H1 (cell line): ENCODE results near the gene NTN1. TPM values are rescaled to one million over a fixed set of nuclear protein-coding genes. Genes with fewer than 3 reads are reported as not detected.

Experiments used
- CTCF ChIA-PET: fragments of 300-600 bp; sonication (Branson Sonifier 250); formaldehyde crosslinking; loops from one replicate; lab custom pipeline; 2021; ENCODE audit not compliant: partially characterized antibody; lab: Charles Lee
- POLR2A ChIA-PET: fragments of 300-600 bp; sonication (Branson Sonifier 250); formaldehyde crosslinking; loops from one replicate; lab custom pipeline; 2021; ENCODE audit warnings: inconsistent platforms; ENCODE audit not compliant: partially characterized antibody; lab: Charles Lee
- DNase-seq, 2 experiments: peaks; one replicate each; pipeline versions ENCODE4 v3.0.0 to v3.0.0-alpha.2; 2010 to 2022; ENCODE audit warnings: low spot score in 2 of 2, low read depth in 1 of 2, mixed read lengths in 1 of 2
- FAIRE-seq: peaks from 2 replicates; lab custom pipeline; 2011; peaks lifted over from hg19 to GRCh38; lab: Jason Lieb, UNC
- H2AFZ ChIP-seq: 2 replicates; pipeline ENCODE4 v1.8.1; 2012; ENCODE audit warnings: low read length, inconsistent platforms
- H2AK5ac ChIP-seq: 2 replicates; pipeline ENCODE4 v1.6.1; 2013; ENCODE audit warnings: low read depth, low read length
- H2BK120ac ChIP-seq: replicated peaks from 2 replicates; pipeline ENCODE3; 2013; ENCODE audit warnings: low read depth, low read length, inconsistent platforms
- H2BK12ac ChIP-seq: 2 replicates; pipeline ENCODE4 v1.6.1; 2013; ENCODE audit warnings: low read depth, low read length
- H2BK15ac ChIP-seq: 2 replicates; pipeline ENCODE4 v1.6.1; 2013; ENCODE audit warnings: low read length
- H2BK20ac ChIP-seq: 2 replicates; pipeline ENCODE4 v1.6.1; 2013; ENCODE audit warnings: low read length
- H2BK5ac ChIP-seq: 2 replicates; pipeline ENCODE4 v1.6.1; 2013; ENCODE audit warnings: low read depth, low read length
- H3K14ac ChIP-seq: 2 replicates; pipeline ENCODE4 v1.6.1; 2013; ENCODE audit warnings: inconsistent platforms; ENCODE audit not compliant: insufficient read length
- H3K18ac ChIP-seq: 2 replicates; pipeline ENCODE4 v1.6.1; 2013; ENCODE audit warnings: low read length; ENCODE audit errors: extremely low read depth
- H3K23ac ChIP-seq: 2 replicates; pipeline ENCODE4 v1.6.1; 2013; ENCODE audit warnings: inconsistent platforms; ENCODE audit not compliant: insufficient read length
- H3K23me2 ChIP-seq: 2 replicates; pipeline ENCODE4 v1.6.1; 2013; ENCODE audit warnings: low read depth, low read length
- H3K27ac ChIP-seq: 2 replicates; pipeline ENCODE4 v1.6.1; 2011; ENCODE audit warnings: low read depth, low read length, inconsistent platforms
- H3K27me3 ChIP-seq, 4 experiments: replicated peaks in 1 of 4; 1 replicate in 1 of 4; 2 replicates in 3 of 4; pipeline versions ENCODE4 v1.6.1 to v1.8.1; 2011 to 2013; ENCODE audit warnings: low read length in 3 of 4, mild to moderate bottlenecking in 3 of 4, inconsistent platforms in 2 of 4, mixed read lengths in 2 of 4, moderate library complexity in 1 of 4; ENCODE audit not compliant: control insufficient read depth in 3 of 4, insufficient read depth in 3 of 4; ENCODE audit errors: extremely low read depth in 1 of 4
- H3K36me3 ChIP-seq, 4 experiments: 2 replicates each; pipeline versions ENCODE4 v1.6.1 to v1.8.1; 2011 to 2013; ENCODE audit warnings: mild to moderate bottlenecking in 4 of 4, low read length in 3 of 4, moderate library complexity in 2 of 4, control low read depth in 1 of 4, inconsistent platforms in 1 of 4; ENCODE audit not compliant: insufficient read depth in 4 of 4, control insufficient read depth in 2 of 4
- H3K4ac ChIP-seq: replicated peaks from 2 replicates; pipeline ENCODE3; 2013; ENCODE audit warnings: low read length, low read depth, mixed read lengths, inconsistent platforms; ENCODE audit not compliant: insufficient read length
- H3K4me1 ChIP-seq, 4 experiments: replicated peaks in 1 of 4; 1 replicate in 1 of 4; 2 replicates in 3 of 4; pipeline versions ENCODE4 v1.6.1 to v1.8.1; 2011 to 2013; ENCODE audit warnings: low read length in 3 of 4, inconsistent platforms in 2 of 4, mixed read lengths in 1 of 4; ENCODE audit not compliant: insufficient read depth in 4 of 4, control insufficient read depth in 3 of 4
- H3K4me2 ChIP-seq, 2 experiments: 2 replicates each; pipeline versions ENCODE4 v1.6.1 to v1.8.1; 2011 to 2013; ENCODE audit warnings: low read depth in 2 of 2, low read length in 2 of 2, control low read depth in 1 of 2, inconsistent platforms in 1 of 2, mild to moderate bottlenecking in 1 of 2; ENCODE audit not compliant: insufficient read depth in 1 of 2
- H3K4me3 ChIP-seq, 4 experiments: fragments of 200-600, 300-600 bp in 1 of 4; sonication (generic), shearing (Covaris generic), sonication (Bioruptor Twin) in 1 of 4; 2 replicates each; pipeline versions ENCODE4 v1.5.1 to v1.8.1; 2011 to 2016; ENCODE audit warnings: low read length in 4 of 4, low read depth in 3 of 4, control low read depth in 2 of 4, inconsistent platforms in 2 of 4, mild to moderate bottlenecking in 2 of 4, mixed read lengths in 1 of 4, moderate library complexity in 1 of 4; ENCODE audit not compliant: insufficient read depth in 2 of 4; ENCODE audit errors: extremely low read depth in 1 of 4
- H3K56ac ChIP-seq: replicated peaks from 2 replicates; pipeline ENCODE3; 2013; ENCODE audit warnings: low read depth, mild to moderate bottlenecking, mixed read lengths, low read length, inconsistent platforms; ENCODE audit not compliant: insufficient read length
- H3K79me1 ChIP-seq: 2 replicates; pipeline ENCODE4 v1.6.1; 2013; ENCODE audit warnings: low read depth, low read length, control low read depth
- H3K79me2 ChIP-seq, 2 experiments: 2 replicates each; pipeline versions ENCODE4 v1.6.1 to v1.8.1; 2012 to 2013; ENCODE audit warnings: low read length in 2 of 2, mild to moderate bottlenecking in 2 of 2, inconsistent platforms in 1 of 2; ENCODE audit not compliant: insufficient read depth in 2 of 2, control insufficient read depth in 1 of 2
- H3K9ac ChIP-seq, 4 experiments: replicated peaks in 1 of 4; 1 replicate in 1 of 4; 2 replicates in 3 of 4; pipeline versions ENCODE4 v1.6.1 to v1.8.1; 2011 to 2013; ENCODE audit warnings: low read depth in 3 of 4, low read length in 3 of 4, control low read depth in 2 of 4, mild to moderate bottlenecking in 2 of 4, moderate library complexity in 2 of 4, inconsistent platforms in 1 of 4; ENCODE audit errors: extremely low read depth in 1 of 4
- H3K9me3 ChIP-seq, 2 experiments: 2 replicates each; pipeline versions ENCODE4 v1.6.1 to v1.8.1; 2012 to 2013; ENCODE audit warnings: mild to moderate bottlenecking in 2 of 2, moderate library complexity in 2 of 2, control low read depth in 1 of 2, inconsistent platforms in 1 of 2, low read depth in 1 of 2, low read length in 1 of 2, mixed read lengths in 1 of 2; ENCODE audit not compliant: insufficient read depth in 2 of 2
- H4K20me1 ChIP-seq, 2 experiments: replicated peaks in 1 of 2; 2 replicates each; pipeline versions ENCODE3 to v1.8.1; 2011 to 2013; ENCODE audit warnings: inconsistent platforms in 2 of 2, low read length in 2 of 2, mild to moderate bottlenecking in 1 of 2; ENCODE audit not compliant: insufficient read depth in 2 of 2, control insufficient read depth in 1 of 2
- H4K5ac ChIP-seq: 2 replicates; pipeline ENCODE4 v1.6.1; 2013; ENCODE audit warnings: low read length, low read depth, mixed read lengths, inconsistent platforms; ENCODE audit not compliant: insufficient read length
- H4K8ac ChIP-seq: 2 replicates; pipeline ENCODE4 v1.8.0; 2013; ENCODE audit warnings: mild to moderate bottlenecking, moderate library complexity, low read length, inconsistent platforms; ENCODE audit not compliant: insufficient read depth; ENCODE audit errors: extremely low read depth
- H4K91ac ChIP-seq: replicated peaks from 2 replicates; pipeline ENCODE3; 2013; ENCODE audit warnings: low read length, mixed read lengths, inconsistent platforms; ENCODE audit not compliant: insufficient read length
- ASH2L ChIP-seq: fragments of 200-600, 300-600 bp; sonication (generic); IDR thresholded peaks from one replicate; pipeline ENCODE4 v1.7.1; 2017; ENCODE audit warnings: low read length
- CBX5 ChIP-seq: fragments of 300-800, 300-1000 bp; sonication (generic); IDR thresholded peaks from 2 replicates; pipeline ENCODE4 v1.7.1; 2016; ENCODE audit warnings: antibody characterized with exemption, low read length, low read depth
- CHD1 ChIP-seq: IDR thresholded peaks from 2 replicates; pipeline ENCODE4 v1.6.1; 2012; ENCODE audit warnings: low read depth, low read length, improper control_type of control experiment
- CHD2 ChIP-seq: IDR thresholded peaks from 2 replicates; pipeline ENCODE4 v1.6.1; 2012; ENCODE audit warnings: low read length, improper control_type of control experiment
- GABPA ChIP-seq: IDR thresholded peaks from 2 replicates; pipeline ENCODE4 v1.6.1; 2011; ENCODE audit warnings: mild to moderate bottlenecking, low read length, moderate library complexity, borderline replicate concordance; ENCODE audit not compliant: insufficient read depth
- JUN ChIP-seq: IDR thresholded peaks from 2 replicates; pipeline ENCODE4 v1.6.1; 2011; ENCODE audit warnings: low read depth, mild to moderate bottlenecking, improper control_type of control experiment, low read length
- POLR2A ChIP-seq, 2 experiments: IDR thresholded peaks; 1 replicate in 1 of 2; 2 replicates in 1 of 2; pipeline ENCODE4 v1.6.1; 2011; ENCODE audit warnings: low read depth in 2 of 2, low read length in 2 of 2, mild to moderate bottlenecking in 2 of 2; ENCODE audit errors: control extremely low read depth in 1 of 2
- RNF2 ChIP-seq: fragments of 200-900, 300-1000 bp; sonication (generic); IDR thresholded peaks from 2 replicates; pipeline ENCODE4 v1.7.1; 2016; ENCODE audit warnings: borderline replicate concordance, low read depth, mild to moderate bottlenecking, antibody characterized with exemption, low read length; ENCODE audit not compliant: poor library complexity, severe bottlenecking; ENCODE audit errors: missing control alignments
- RXRA ChIP-seq: IDR thresholded peaks from 2 replicates; pipeline ENCODE4 v1.6.1; 2011; ENCODE audit warnings: low read depth, mild to moderate bottlenecking, low read length, moderate library complexity; ENCODE audit not compliant: insufficient read depth
- SAP30 ChIP-seq: fragments of 300-600 bp; sonication (generic); IDR thresholded peaks from 2 replicates; pipeline ENCODE4 v1.7.1; 2012; ENCODE audit warnings: low read length, moderate library complexity, mild to moderate bottlenecking, inconsistent platforms; ENCODE audit not compliant: insufficient read depth, insufficient replicate concordance
- TAF1 ChIP-seq: IDR thresholded peaks from 2 replicates; pipeline ENCODE4 v1.6.1; 2011; ENCODE audit warnings: mild to moderate bottlenecking, low read depth, low read length
- WGBS, 2 experiments: shearing (Covaris generic) in 1 of 2; methylation state at CpG; one replicate each; pipeline versions ENCODE4 v1.1.6 to v1.1.7; 2013 to 2015; ENCODE audit warnings: low lambda C conversion rate in 2 of 2, mixed read lengths in 2 of 2, inconsistent platforms in 1 of 2, low coverage in 1 of 2, missing lambda C conversion rate in 1 of 2; ENCODE audit not compliant: insufficient replicate concordance in 2 of 2, insufficient coverage in 1 of 2, insufficient read length in 1 of 2; ENCODE audit errors: extremely low coverage in 1 of 2, missing lambda C conversion rate in 1 of 2; 5-methylcytosine and 5-hydroxymethylcytosine counted together
- polyA plus RNA-seq, 7 experiments: library from polyadenylated mRNA; depleted of rRNA in 3 of 7; stranded (reverse) in 5 of 7; unstranded in 2 of 7; fragments of >200 nt in 5 of 7; fragments of 200-250 nt in 2 of 7; gene quantifications; 1 replicate in 5 of 7; 2 replicates in 1 of 7; 4 replicates in 1 of 7; pipeline versions ENCODE4 v1.2.1 to v1.2.3, GENCODE V29; 2011 to 2013; ENCODE audit warnings: missing spikeins in 2 of 7, mixed read lengths in 2 of 7
- total RNA-seq: library from RNA; stranded (reverse); fragmentation: NEBNext Ultra II Directional; extraction: Animal tissue kit (Norgen Biotek cat#: 25700); gene quantifications from 2 replicates; pipeline ENCODE4 v1.2.1, GENCODE V29; 2021
- TF ChIP-seq, protein P1 (sequence below): IDR thresholded peaks from 2 replicates; pipeline ENCODE4 v1.6.1; 2012; ENCODE audit warnings: inconsistent platforms

The NTN1 gene
- total and polyA plus RNA-seq, 2 of the 8 experiments (the other 6 are each of a cell fraction or from before 2014, with no cell fraction given), result 2.0 to 2.3 TPM

GRCh38 chr17:9037736-9038135, 16.4 kb downstream of the NTN1 start:
- POLR2A ChIA-PET, result interaction anchor here (1.3 kb wide), 1 partner anchor 16 kb away, joined by 3 read pairs; no protein-coding TSS in a partner anchor
- Histone ChIP-seq H2AFZ (no peak overlapping the region), H3K79me1 (no peaks in the 10 kb centered on the region), H2AK5ac (no peak overlapping the region), H2BK120ac (no peak overlapping the region), H3K56ac (no peak overlapping the region), H3K27ac (no peak overlapping the region), H3K4me3 (no peak overlapping the region)
- CTCF ChIA-PET, result interaction anchor here (1.0 to 1.4 kb wide), 4 partner anchors 22 to 120 kb away, joined by 3 to 5 read pairs (median 3); no protein-coding TSS in a partner anchor
- 92% methylated on average over 2 of the region's 2 CpGs; no CpG with 5 or more reads in 1 of the 2 experiments for WGBS, 2 experiments
- TF ChIP-seq CHD1 (no peak), TAF1 (no peak), GABPA (no peak), RNF2 (no peak), CHD2 (no peak), SAP30 (no peak), RXRA (no peak), POLR2A (IDR thresholded peaks at IDR 0.05; ENCODE audit: control extremely low read depth in 1 of 2, low read depth in 2 of 2, low read length in 2 of 2) (no peak), JUN (no peak), ASH2L (no peak), CBX5 (no peak)
- TF ChIP-seq, protein P1, sequence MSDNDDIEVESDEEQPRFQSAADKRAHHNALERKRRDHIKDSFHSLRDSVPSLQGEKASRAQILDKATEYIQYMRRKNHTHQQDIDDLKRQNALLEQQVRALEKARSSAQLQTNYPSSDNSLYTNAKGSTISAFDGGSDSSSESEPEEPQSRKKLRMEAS, result no peak
- TF ChIP-seq, all 59 proteins: peak for 0
- no peak overlapping the region for H3K23ac ChIP-seq
- no peak for DNase-seq
- no peak overlapping the region for H3K4ac ChIP-seq
- H3K4me1 ChIP-seq, result no peaks in the 10 kb centered on the region
- no peak overlapping the region for H2BK20ac ChIP-seq
- H3K36me3 ChIP-seq, result no peaks in the 10 kb centered on the region; a peak in 1 of 8 replicates
- no peak overlapping the region for H4K5ac ChIP-seq
- peaks cover 0 to 6% of the 10 kb centered on the region in 2 experiments; a peak in 2 of 4 replicates for H3K9me3 ChIP-seq
- H3K18ac ChIP-seq, result no peak overlapping the region
- H2BK15ac ChIP-seq, result no peak overlapping the region
- FAIRE-seq, result no peak
- H4K91ac ChIP-seq, result no peak overlapping the region
- no peak overlapping the region for H2BK12ac ChIP-seq
- H3K4me2 ChIP-seq, result no peak overlapping the region
- H4K8ac ChIP-seq, result no peak overlapping the region
- H3K79me2 ChIP-seq, result no peaks in the 10 kb centered on the region
- no peak overlapping the region for H2BK5ac ChIP-seq
- no peaks in the 10 kb centered on the region for H3K23me2 ChIP-seq
- no peaks in the 10 kb centered on the region for H3K27me3 ChIP-seq
- H3K9ac ChIP-seq, result no peak overlapping the region
- H3K14ac ChIP-seq, result no peak overlapping the region
- no peaks in the 10 kb centered on the region for H4K20me1 ChIP-seq
